HepG2 (cell line): ENCODE measurements around the gene BYSL.

ENCODE experiments used
- CREB3 ChIP-seq: sonication (generic); formaldehyde crosslinking; IDR thresholded peaks from 2 replicates; pipeline ENCODE4 v1.5.0; 2020; ENCODE audit warnings: missing genetic modification reagents
- CTCF ChIP-seq: sonication (generic); formaldehyde crosslinking; IDR thresholded peaks from 2 replicates; pipeline ENCODE4 v1.5.0; 2020; ENCODE audit warnings: mild to moderate bottlenecking, missing genetic modification reagents, moderate library complexity
- EED ChIP-seq: sonication (generic); formaldehyde crosslinking; IDR thresholded peaks from 2 replicates; pipeline ENCODE4 v1.5.0; 2020; ENCODE audit warnings: mild to moderate bottlenecking, missing genetic modification reagents
- EP300 ChIP-seq, 3 experiments: sonication (generic) in 1 of 3; formaldehyde crosslinking in 1 of 3; IDR thresholded peaks; 2 replicates each; pipeline versions ENCODE4 v1.5.1 to v1.6.1; 2011 to 2020; ENCODE audit warnings: low read depth in 2 of 3, low read length in 2 of 3, borderline replicate concordance in 1 of 3, improper control_type of control experiment in 1 of 3, mild to moderate bottlenecking in 1 of 3, missing genetic modification reagents in 1 of 3, moderate library complexity in 1 of 3
- KLF16 ChIP-seq, 2 experiments: sonication (generic) in 1 of 2; formaldehyde crosslinking in 1 of 2; IDR thresholded peaks; 2 replicates each; pipeline versions ENCODE4 v1.6.1 to v1.8.0; 2016 to 2023; ENCODE audit warnings: missing genetic modification reagents in 2 of 2, missing compliant biosample characterization in 1 of 2
- MTF1 ChIP-seq: sonication (generic); formaldehyde crosslinking; IDR thresholded peaks from 2 replicates; pipeline ENCODE4 v1.5.0; 2020; ENCODE audit warnings: missing genetic modification reagents
- POLR2A ChIP-seq, 2 experiments: IDR thresholded peaks; 2 replicates each; pipeline ENCODE4 v1.6.1; 2011; ENCODE audit warnings: low read depth in 2 of 2, low read length in 2 of 2, mild to moderate bottlenecking in 1 of 2, moderate library complexity in 1 of 2; ENCODE audit not compliant: insufficient read depth in 1 of 2
- RXRA ChIP-seq: sonication (generic); formaldehyde crosslinking; IDR thresholded peaks from 2 replicates; pipeline ENCODE4 v1.5.1; 2020; ENCODE audit warnings: missing genetic modification reagents
- STAG1 ChIP-seq: sonication (generic); formaldehyde crosslinking; IDR thresholded peaks from 2 replicates; pipeline ENCODE4 v1.4.0; 2020; ENCODE audit warnings: missing genetic modification reagents
- USF2 ChIP-seq, 2 experiments: sonication (generic) in 1 of 2; formaldehyde crosslinking in 1 of 2; IDR thresholded peaks; 2 replicates each; pipeline versions ENCODE4 v1.5.1 to v1.6.1; 2011 to 2020; ENCODE audit warnings: borderline replicate concordance in 1 of 2, low read depth in 1 of 2, low read length in 1 of 2, mild to moderate bottlenecking in 1 of 2, missing genetic modification reagents in 1 of 2, moderate library complexity in 1 of 2
- ZFX ChIP-seq: sonication (generic); formaldehyde crosslinking; IDR thresholded peaks from 2 replicates; pipeline ENCODE4 v1.4.0; 2020; ENCODE audit warnings: mild to moderate bottlenecking, low read depth, missing genetic modification reagents, moderate library complexity
- ZNF253 ChIP-seq: sonication (generic); formaldehyde crosslinking; IDR thresholded peaks from 2 replicates; pipeline ENCODE4 v1.8.0; 2022; ENCODE audit warnings: mild to moderate bottlenecking, missing genetic modification reagents, borderline replicate concordance
- ZNF274 ChIP-seq: sonication (generic); formaldehyde crosslinking; IDR thresholded peaks from 2 replicates; pipeline ENCODE4 v1.5.1; 2020; ENCODE audit warnings: mild to moderate bottlenecking, missing genetic modification reagents
- ZNF451 ChIP-seq: sonication (generic); formaldehyde crosslinking; IDR thresholded peaks from 2 replicates; pipeline ENCODE4 v1.5.0; 2020; ENCODE audit warnings: mild to moderate bottlenecking, missing genetic modification reagents

- TF ChIP-seq STAG1 (CRISPR knock-in tag) (no peak), MTF1 (CRISPR knock-in tag) (no peak), CTCF (CRISPR knock-in tag) (no peak), KLF16 (CRISPR knock-in tag; IDR thresholded peaks at IDR 0.05) (no peak), EED (CRISPR knock-in tag) (no peak), ZNF451 (CRISPR knock-in tag) (no peak), ZNF253 (CRISPR knock-in tag) (no peak), ZFX (no peak), RXRA (CRISPR knock-in tag) (no peak), EP300 (IDR thresholded peaks at IDR 0.05; ENCODE audit: low read depth in 2 of 2, low read length in 2 of 2) (no peak), EP300 (CRISPR knock-in tag; IDR thresholded peaks at IDR 0.05; ENCODE audit: borderline replicate concordance) (no peak), CREB3 (CRISPR knock-in tag) (no peak), POLR2A (IDR thresholded peaks at IDR 0.05; ENCODE audit: insufficient read depth in 1 of 2, low read depth in 2 of 2, low read length in 2 of 2) (0 out of 4 replicates have a peak, but pooled peaks of 1 of the 2 experiments have one; percentile 22), USF2 (IDR thresholded peaks at IDR 0.05; ENCODE audit: low read depth, low read length) (no peak), USF2 (CRISPR knock-in tag; IDR thresholded peaks at IDR 0.05; ENCODE audit: borderline replicate concordance) (no peak), ZNF274 (no peak)
Measured at GRCh38 chr6:41935193-41935574, 13.9 kb downstream of the BYSL start.
